Osteoblast (primary cell): ENCODE measurements around the gene HNRNPUL2. TPM values are rescaled to one million over a fixed set of nuclear protein-coding genes. Genes with fewer than 3 reads are reported as not detected.
"Not testable (repeated sequence)": the region's sequence is repeated elsewhere in the genome, so short reads cannot be mapped to it uniquely, and the experiment has no call there.

Source experiments
- DNase-seq: peaks from one replicate; pipeline ENCODE4 v3.0.0; 2011; ENCODE audit warnings: low spot score, mixed read lengths; ENCODE audit not compliant: insufficient read length; ENCODE audit errors: missing footprints
- H2AFZ ChIP-seq: 2 replicates; pipeline ENCODE4 v1.6.0; 2011; ENCODE audit warnings: mild to moderate bottlenecking, low read length
- H3K27ac ChIP-seq: 2 replicates; pipeline ENCODE4 v1.5.1; 2011; ENCODE audit warnings: mild to moderate bottlenecking, low read depth, low read length, moderate library complexity
- H3K27me3 ChIP-seq: 2 replicates; pipeline ENCODE4 v1.6.0; 2012; ENCODE audit warnings: mild to moderate bottlenecking, control low read depth, inconsistent platforms, low read length, moderate library complexity; ENCODE audit not compliant: insufficient read depth
- H3K36me3 ChIP-seq: 2 replicates; pipeline ENCODE4 v1.5.1; 2011; ENCODE audit warnings: mild to moderate bottlenecking, low read length, control low read depth, moderate library complexity; ENCODE audit not compliant: insufficient read depth
- H3K4me1 ChIP-seq: 2 replicates; pipeline ENCODE4 v1.5.1; 2011; ENCODE audit warnings: mild to moderate bottlenecking, low read length, control low read depth, moderate library complexity; ENCODE audit not compliant: insufficient read depth
- H3K4me2 ChIP-seq: 2 replicates; pipeline ENCODE4 v1.6.0; 2011; ENCODE audit warnings: mild to moderate bottlenecking, low read length; ENCODE audit not compliant: insufficient read depth
- H3K4me3 ChIP-seq: fragments of 200-600 bp; sonication (generic); 3 replicates; pipeline ENCODE4 v1.5.1; 2012; ENCODE audit warnings: mild to moderate bottlenecking, low read length, inconsistent platforms; ENCODE audit not compliant: insufficient read depth
- H3K79me2 ChIP-seq: 2 replicates; pipeline ENCODE4 v1.6.0; 2012; ENCODE audit warnings: mild to moderate bottlenecking, low read length, control low read depth, inconsistent platforms; ENCODE audit not compliant: insufficient read depth
- H3K9me3 ChIP-seq: 2 replicates; pipeline ENCODE4 v1.5.1; 2011; ENCODE audit warnings: low read depth, low read length, control low read depth
- H4K20me1 ChIP-seq: 2 replicates; pipeline ENCODE4 v1.6.0; 2012; ENCODE audit warnings: mild to moderate bottlenecking, low read length, control low read depth; ENCODE audit not compliant: insufficient read depth
- CTCF ChIP-seq: IDR thresholded peaks from 2 replicates; pipeline ENCODE4 v1.5.1; 2011; ENCODE audit warnings: mild to moderate bottlenecking, low read depth, low read length, moderate library complexity; ENCODE audit errors: extremely low read depth
- total RNA-seq: library from RNA; depleted of rRNA; stranded (reverse); fragments of >200 nt; gene quantifications from 2 replicates; pipeline ENCODE4 v1.2.3, GENCODE V29; 2012

HNRNPUL2 gene
- total RNA-seq, 1 donor: 18.8 TPM

GRCh38 chr11:62678433-62678769 lies 48.9 kb downstream of the HNRNPUL2 start:
- peak overlapping the region; percentile 81 for H2AFZ ChIP-seq
- TF ChIP-seq CTCF: no peak
- peak overlapping the region; percentile 83 for H3K4me3 ChIP-seq
- peak overlapping the region; percentile 84 for H3K27ac ChIP-seq
- peaks cover 38% of the 10 kb centered on the region for H3K79me2 ChIP-seq
- peaks cover 23% of the 10 kb centered on the region for H3K4me1 ChIP-seq
- H3K27me3 ChIP-seq: no peaks in the 10 kb centered on the region
- H3K9me3 ChIP-seq: no peaks in the 10 kb centered on the region
- H3K36me3 ChIP-seq: peaks cover 32% of the 10 kb centered on the region
- DNase-seq: no peak
- no peaks in the 10 kb centered on the region for H4K20me1 ChIP-seq
- peak overlapping the region; percentile 86 for H3K4me2 ChIP-seq

GRCh38 chr11:62677714-62678113 lies 49.5 kb downstream of the HNRNPUL2 start:
- peaks cover 42% of the 10 kb centered on the region for H3K79me2 ChIP-seq
- peaks cover 38% of the 10 kb centered on the region for H3K36me3 ChIP-seq
- no peaks in the 10 kb centered on the region for H3K27me3 ChIP-seq
- H3K27ac ChIP-seq: peak overlapping the region; percentile 84
- H3K4me2 ChIP-seq: peak overlapping the region; percentile 86
- H4K20me1 ChIP-seq: no peaks in the 10 kb centered on the region
- peak overlapping the region; percentile 83 for H3K4me3 ChIP-seq
- H3K4me1 ChIP-seq: peaks cover 29% of the 10 kb centered on the region
- H3K9me3 ChIP-seq: no peaks in the 10 kb centered on the region
- DNase-seq: no peak
- H2AFZ ChIP-seq: no peak overlapping the region
- no peak for TF ChIP-seq CTCF

GRCh38 chr11:62677156-62677555 lies 50.1 kb downstream of the HNRNPUL2 start:
- H3K4me3 ChIP-seq: no peak overlapping the region
- H3K27ac ChIP-seq: no peak overlapping the region
- DNase-seq: no peak
- peaks cover 47% of the 10 kb centered on the region for H3K79me2 ChIP-seq
- H4K20me1 ChIP-seq: no peaks in the 10 kb centered on the region
- H3K4me1 ChIP-seq: peaks cover 34% of the 10 kb centered on the region
- no peak for TF ChIP-seq CTCF
- H3K9me3 ChIP-seq: no peaks in the 10 kb centered on the region
- H3K36me3 ChIP-seq: peaks cover 38% of the 10 kb centered on the region
- no peaks in the 10 kb centered on the region for H3K27me3 ChIP-seq
- H3K4me2 ChIP-seq: no peak overlapping the region
- H2AFZ ChIP-seq: no peak overlapping the region

- no peak overlapping the region for H3K4me3 ChIP-seq
- H3K9me3 ChIP-seq: no peaks in the 10 kb centered on the region
- peaks cover 51% of the 10 kb centered on the region for H3K79me2 ChIP-seq
- peaks cover 34% of the 10 kb centered on the region for H3K4me1 ChIP-seq
- TF ChIP-seq CTCF: no peak
- no peak overlapping the region for H3K27ac ChIP-seq
- no peak overlapping the region for H3K4me2 ChIP-seq
- DNase-seq: no peak
- H2AFZ ChIP-seq: no peak overlapping the region
- H3K27me3 ChIP-seq: no peaks in the 10 kb centered on the region
- H4K20me1 ChIP-seq: no peaks in the 10 kb centered on the region
- peaks cover 38% of the 10 kb centered on the region for H3K36me3 ChIP-seq
These were observed 50.6 kb downstream of the HNRNPUL2 start for GRCh38 chr11:62676698-62677097.

- not testable (repeated sequence) for H3K4me2 ChIP-seq, H3K9me3 ChIP-seq, H3K27me3 ChIP-seq, H4K20me1 ChIP-seq, DNase-seq, H2AFZ ChIP-seq, H3K4me3 ChIP-seq, H3K27ac ChIP-seq
- H3K36me3 ChIP-seq: peaks cover 38% of the 10 kb centered on the region
- peaks cover 58% of the 10 kb centered on the region for H3K79me2 ChIP-seq
- H3K4me1 ChIP-seq: peaks cover 33% of the 10 kb centered on the region
These were observed 51.8 kb downstream of the HNRNPUL2 start for GRCh38 chr11:62675415-62675814.
